Measurements from ENCODE around the gene DPP10.

DPP10 gene

GRCh38 chr2:115115135-115115534 lies 672.7 kb downstream of the DPP10 start:
- H3K79me2 ChIP-seq (ENCODE audit: insufficient read depth, low read length) = no peaks in the 10 kb centered on the region
- no peaks in the 10 kb centered on the region for H3F3A ChIP-seq (ENCODE audit: low read depth)
- H4K20me1 ChIP-seq (ENCODE audit: insufficient read depth, low read length, poor library complexity, severe bottlenecking) = no peaks in the 10 kb centered on the region
- no peak overlapping the region for H3K9ac ChIP-seq (ENCODE audit: low read depth, low read length, poor library complexity, severe bottlenecking)
- TF ChIP-seq EZH2phosphoT487 (IDR thresholded peaks at IDR 0.05; ENCODE audit: borderline replicate concordance) (no peak), CTCF (conservative IDR thresholded peaks at IDR 0.05; ENCODE audit: low read length) (no peak)
- H3K4me2 ChIP-seq (ENCODE audit: low read depth, low read length, poor library complexity, severe bottlenecking) = no peak overlapping the region
- no peaks in the 10 kb centered on the region for H3K9me3 ChIP-seq (ENCODE audit: insufficient read depth, low read depth, low read length)
- H2AFZ ChIP-seq (ENCODE audit: low read length) = no peak overlapping the region
- no peaks in the 10 kb centered on the region for H3K9me2 ChIP-seq (replicated peaks; ENCODE audit: low read depth, low read length)
- no peaks in the 10 kb centered on the region for H3K4me1 ChIP-seq (ENCODE audit: insufficient read depth, low read length, poor library complexity, severe bottlenecking)
- H3K4me3 ChIP-seq (ENCODE audit: low read length, poor library complexity, severe bottlenecking) = no peak overlapping the region
- H3K36me3 ChIP-seq (ENCODE audit: insufficient read depth, low read length) = no peaks in the 10 kb centered on the region
- no peaks in the 10 kb centered on the region for H3K27me3 ChIP-seq (ENCODE audit: insufficient read depth, low read length, poor library complexity, severe bottlenecking)

- Histone ChIP-seq H3K4me3 (ENCODE audit: low read length, poor library complexity, severe bottlenecking) (no peak overlapping the region), H3K79me2 (ENCODE audit: insufficient read depth, low read length) (no peaks in the 10 kb centered on the region), H4K20me1 (ENCODE audit: insufficient read depth, low read length, poor library complexity, severe bottlenecking) (no peaks in the 10 kb centered on the region), H3F3A (ENCODE audit: low read depth) (no peaks in the 10 kb centered on the region), H3K9me3 (ENCODE audit: insufficient read depth, low read depth, low read length) (no peaks in the 10 kb centered on the region), H3K4me2 (ENCODE audit: low read depth, low read length, poor library complexity, severe bottlenecking) (no peak overlapping the region), H2AFZ (ENCODE audit: low read length) (no peak overlapping the region), H3K9me2 (replicated peaks; ENCODE audit: low read depth, low read length) (no peaks in the 10 kb centered on the region), H3K4me1 (ENCODE audit: insufficient read depth, low read length, poor library complexity, severe bottlenecking) (no peaks in the 10 kb centered on the region), H3K36me3 (ENCODE audit: insufficient read depth, low read length) (no peaks in the 10 kb centered on the region), H3K9ac (ENCODE audit: low read depth, low read length, poor library complexity, severe bottlenecking) (no peak overlapping the region), H3K27me3 (ENCODE audit: insufficient read depth, low read length, poor library complexity, severe bottlenecking) (no peaks in the 10 kb centered on the region)
- TF ChIP-seq CTCF (conservative IDR thresholded peaks at IDR 0.05; ENCODE audit: low read length) = no peak
Measured at GRCh38 chr2:115118306-115118705, 675.9 kb downstream of the DPP10 start.

- H3K4me3 ChIP-seq (ENCODE audit: low read length, poor library complexity, severe bottlenecking) = no peak overlapping the region
- H3F3A ChIP-seq (ENCODE audit: low read depth) = no peaks in the 10 kb centered on the region
- no peaks in the 10 kb centered on the region for H3K79me2 ChIP-seq (ENCODE audit: insufficient read depth, low read length)
- no peak for TF ChIP-seq CTCF (conservative IDR thresholded peaks at IDR 0.05; ENCODE audit: low read length)
- no peak for TF ChIP-seq EZH2phosphoT487 (IDR thresholded peaks at IDR 0.05; ENCODE audit: borderline replicate concordance)
- H3K9ac ChIP-seq (ENCODE audit: low read depth, low read length, poor library complexity, severe bottlenecking) = no peak overlapping the region
- H3K4me1 ChIP-seq (ENCODE audit: insufficient read depth, low read length, poor library complexity, severe bottlenecking) = no peaks in the 10 kb centered on the region
- H2AFZ ChIP-seq (ENCODE audit: low read length) = no peak overlapping the region
- H4K20me1 ChIP-seq (ENCODE audit: insufficient read depth, low read length, poor library complexity, severe bottlenecking) = no peaks in the 10 kb centered on the region
- no peaks in the 10 kb centered on the region for H3K27me3 ChIP-seq (ENCODE audit: insufficient read depth, low read length, poor library complexity, severe bottlenecking)
- H3K9me3 ChIP-seq (ENCODE audit: insufficient read depth, low read depth, low read length) = no peaks in the 10 kb centered on the region
- no peaks in the 10 kb centered on the region for H3K9me2 ChIP-seq (replicated peaks; ENCODE audit: low read depth, low read length)
- no peaks in the 10 kb centered on the region for H3K36me3 ChIP-seq (ENCODE audit: insufficient read depth, low read length)
- no peak overlapping the region for H3K4me2 ChIP-seq (ENCODE audit: low read depth, low read length, poor library complexity, severe bottlenecking)
Measured at GRCh38 chr2:115119086-115119485, 676.6 kb downstream of the DPP10 start.
